Gastrocnemius medialis (tissue), 4 donors: ENCODE results near the gene OOSP2.

Experiments used
- CTCF ChIP-seq, 5 experiments: fragments of 450-650 bp in 3 of 5; fragments of 200-600 bp in 2 of 5; sonication (generic) in 2 of 5; IDR thresholded peaks in 4 of 5; conservative IDR thresholded peaks in 1 of 5; 1 replicate in 4 of 5; 2 replicates in 1 of 5; pipeline ENCODE4 v1.5.1; 2016 to 2019; ENCODE audit warnings: antibody characterized with exemption in 5 of 5, mild to moderate bottlenecking in 3 of 5, moderate library complexity in 3 of 5
- POLR2A ChIP-seq, 2 donors: fragments of 450-650 bp; IDR thresholded peaks; one replicate each; pipeline ENCODE4 v1.6.1; 2017; ENCODE audit warnings: antibody characterized with exemption in 2 of 2, mild to moderate bottlenecking in 2 of 2, moderate library complexity in 2 of 2

GRCh38 chr11:60095477-60096120, 55.4 kb downstream of the OOSP2 start:
- TF ChIP-seq CTCF (IDR thresholded peaks at IDR 0.05 in 4 of 5, conservative IDR thresholded peaks at IDR 0.05 in 1 of 5) (no peak), POLR2A (IDR thresholded peaks at IDR 0.05) (no peak)
